ENCODE results near the gene DDOST.
"Not testable (repeated sequence)": the region's sequence is repeated elsewhere in the genome, so short reads cannot be mapped to it uniquely, and the experiment has no call there.

Gene DDOST

GRCh38 chr1:20691872-20692271 is 30.7 kb upstream of the DDOST start:
- DNase-seq (ENCODE audit: low spot score): no peak

- no peak for DNase-seq (ENCODE audit: low spot score)
Measured at GRCh38 chr1:20689645-20690056, 28.5 kb upstream of the DDOST start.

GRCh38 chr1:20686883-20687725 is 25.9 kb upstream of the DDOST start:
- no peak for DNase-seq (ENCODE audit: low spot score)

- DNase-seq (ENCODE audit: low spot score): no peak
Measured at GRCh38 chr1:20685741-20686140, 24.6 kb upstream of the DDOST start.

- DNase-seq (ENCODE audit: low spot score): no peak
Measured at GRCh38 chr1:20685099-20685662, 24.0 kb upstream of the DDOST start.

GRCh38 chr1:20684651-20685050 is 23.5 kb upstream of the DDOST start:
- DNase-seq (ENCODE audit: low spot score): no peak

GRCh38 chr1:20684050-20684620 is 23.0 kb upstream of the DDOST start:
- DNase-seq (ENCODE audit: low spot score): no peak

GRCh38 chr1:20683614-20684013 is 22.4 kb upstream of the DDOST start:
- no peak for DNase-seq (ENCODE audit: low spot score)

GRCh38 chr1:20682571-20683236 is 21.5 kb upstream of the DDOST start:
- DNase-seq (ENCODE audit: low spot score): no peak

GRCh38 chr1:20681999-20682398 is 20.8 kb upstream of the DDOST start:
- DNase-seq (ENCODE audit: low spot score): no peak

- DNase-seq (ENCODE audit: low spot score): no peak
Measured at GRCh38 chr1:20680269-20680668, 19.1 kb upstream of the DDOST start.

- peak; percentile 31 for DNase-seq (ENCODE audit: low spot score)
Measured at GRCh38 chr1:20678599-20678998, 17.4 kb upstream of the DDOST start.

GRCh38 chr1:20673626-20674025 is 12.5 kb upstream of the DDOST start:
- not testable (repeated sequence) for DNase-seq (ENCODE audit: low spot score)

- DNase-seq (ENCODE audit: low spot score): no peak
Measured at GRCh38 chr1:20672265-20672632, 11.1 kb upstream of the DDOST start.

- no peak for DNase-seq (ENCODE audit: low spot score)
Measured at GRCh38 chr1:20670936-20671335, 9.8 kb upstream of the DDOST start.

GRCh38 chr1:20668581-20668980 is 7.4 kb upstream of the DDOST start:
- no peak for DNase-seq (ENCODE audit: low spot score)

- DNase-seq (ENCODE audit: low spot score): peak; percentile 35
Measured at GRCh38 chr1:20666804-20667203, 5.6 kb upstream of the DDOST start.

- DNase-seq (ENCODE audit: low spot score): no peak
Measured at GRCh38 chr1:20666146-20666545, 5.0 kb upstream of the DDOST start.

GRCh38 chr1:20665726-20666125 is 4.6 kb upstream of the DDOST start:
- DNase-seq (ENCODE audit: low spot score): no peak

GRCh38 chr1:20663969-20664715 is 3.0 kb upstream of the DDOST start:
- DNase-seq (ENCODE audit: low spot score): no peak

- DNase-seq (ENCODE audit: low spot score): no peak
Measured at GRCh38 chr1:20663365-20663764, 2.2 kb upstream of the DDOST start.

- no peak for DNase-seq (ENCODE audit: low spot score)
Measured at GRCh38 chr1:20662110-20662475, 924 bp upstream of the DDOST start.
